A549 (cell line): Measurements from ENCODE around the gene SORCS1.

ENCODE experiments used
- JUNB ChIP-seq: fragments of >200 bp; sonication (Bioruptor Twin); formaldehyde crosslinking; IDR thresholded peaks from 2 replicates; pipeline ENCODE4 v1.6.1; 2016
- POLR2A ChIP-seq: IDR thresholded peaks from 2 replicates; pipeline ENCODE4 v1.6.1; 2012; ENCODE audit warnings: mild to moderate bottlenecking, low read length
- TF ChIP-seq, protein P1 (sequence below): IDR thresholded peaks from 2 replicates; pipeline ENCODE4 v1.6.1; 2012
- TF ChIP-seq, protein P2 (sequence below): fragments of >200 bp; sonication (Bioruptor Twin); formaldehyde crosslinking; IDR thresholded peaks from 3 replicates; pipeline ENCODE4 v1.6.1; 2016

DNA sequence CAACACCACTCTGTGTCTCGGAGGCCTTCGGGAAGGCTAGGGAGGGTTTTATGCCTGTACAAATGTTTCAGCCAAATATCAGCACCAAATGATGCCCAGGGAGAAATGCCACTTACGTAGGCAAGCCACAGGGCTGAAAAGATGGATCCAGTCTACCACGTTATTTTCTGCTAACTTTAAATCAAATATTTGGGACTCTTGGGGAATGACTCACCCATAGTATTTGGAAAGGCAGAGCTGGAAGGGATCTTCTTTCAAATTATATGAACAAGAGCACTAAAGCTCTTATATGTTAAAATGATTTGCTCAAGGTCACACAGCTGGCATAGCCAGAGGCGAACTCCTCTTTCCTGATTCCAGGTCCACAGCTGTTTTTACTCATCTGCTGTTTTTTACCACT lies 591.4 kb downstream of the SORCS1 start:
- TF ChIP-seq, protein P1, sequence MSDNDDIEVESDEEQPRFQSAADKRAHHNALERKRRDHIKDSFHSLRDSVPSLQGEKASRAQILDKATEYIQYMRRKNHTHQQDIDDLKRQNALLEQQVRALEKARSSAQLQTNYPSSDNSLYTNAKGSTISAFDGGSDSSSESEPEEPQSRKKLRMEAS, result no peak
- TF ChIP-seq, protein P2, sequence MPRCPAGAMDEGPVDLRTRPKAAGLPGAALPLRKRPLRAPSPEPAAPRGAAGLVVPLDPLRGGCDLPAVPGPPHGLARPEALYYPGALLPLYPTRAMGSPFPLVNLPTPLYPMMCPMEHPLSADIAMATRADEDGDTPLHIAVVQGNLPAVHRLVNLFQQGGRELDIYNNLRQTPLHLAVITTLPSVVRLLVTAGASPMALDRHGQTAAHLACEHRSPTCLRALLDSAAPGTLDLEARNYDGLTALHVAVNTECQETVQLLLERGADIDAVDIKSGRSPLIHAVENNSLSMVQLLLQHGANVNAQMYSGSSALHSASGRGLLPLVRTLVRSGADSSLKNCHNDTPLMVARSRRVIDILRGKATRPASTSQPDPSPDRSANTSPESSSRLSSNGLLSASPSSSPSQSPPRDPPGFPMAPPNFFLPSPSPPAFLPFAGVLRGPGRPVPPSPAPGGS, result no peak
- TF ChIP-seq POLR2A (no peak), JUNB (no peak)
